ENCODE results near the gene C10orf105. TPM values are rescaled to one million over a fixed set of nuclear protein-coding genes. Genes with fewer than 3 reads are reported as not detected.

Gene C10orf105
- polyA plus RNA-seq, 6 donors from 2014 or later, result not detected

- no peak for DNase-seq
- Mint-ChIP-seq H3K36me3 (no peaks in the 10 kb centered on the region), H3K4me3 (no peak overlapping the region), H3K4me1 (peaks cover 0 to 12% (median 9%) of the 10 kb centered on the region in 3 donors), H3K9me3 (no peaks in the 10 kb centered on the region), H3K27me3 (peaks cover 0 to 9% (median 0%) of the 10 kb centered on the region in 3 donors), H3K27ac (peak overlapping the region in 1 of 6 donors; percentile 51)
- no peak for ATAC-seq (ENCODE audit: low read depth in 2 of 2)
Observed at GRCh38 chr10:71706216-71707121, 13.1 kb downstream of the C10orf105 start.

- Mint-ChIP-seq H3K36me3 (no peaks in the 10 kb centered on the region), H3K4me1 (peaks cover 0 to 12% (median 9%) of the 10 kb centered on the region in 3 donors), H3K4me3 (no peak overlapping the region), H3K27me3 (peaks cover 0 to 9% (median 0%) of the 10 kb centered on the region in 3 donors), H3K27ac (peak overlapping the region in 1 of 6 donors; percentile 51), H3K9me3 (no peaks in the 10 kb centered on the region)
- DNase-seq (no peak), ATAC-seq (ENCODE audit: low read depth in 2 of 2) (no peak)
Observed at GRCh38 chr10:71705582-71705981, 14.0 kb downstream of the C10orf105 start.

GRCh38 chr10:71704816-71705215 lies 14.8 kb downstream of the C10orf105 start:
- H3K36me3 Mint-ChIP-seq, result no peaks in the 10 kb centered on the region
- no peak for DNase-seq

GRCh38 chr10:71703577-71703976 lies 16.0 kb downstream of the C10orf105 start:
- no peaks in the 10 kb centered on the region for H3K9me3 Mint-ChIP-seq
- peaks cover under 1 to 10% (median 9%) of the 10 kb centered on the region in 3 donors for H3K4me1 Mint-ChIP-seq
- H3K36me3 Mint-ChIP-seq, result no peaks in the 10 kb centered on the region
- no peak for DNase-seq
- ATAC-seq (ENCODE audit: low read depth in 2 of 2), result no peak
- H3K27me3 Mint-ChIP-seq, result peaks cover 0 to 9% (median 0%) of the 10 kb centered on the region in 3 donors
- H3K4me3 Mint-ChIP-seq, result no peak overlapping the region
- peak overlapping the region in 1 of 6 donors; percentile 39 for H3K27ac Mint-ChIP-seq

More at GRCh38 chr10:71704816-71705215, 14.8 kb downstream of the C10orf105 start:
- Mint-ChIP-seq H3K4me1 (peaks cover 0 to 9% (median 9%) of the 10 kb centered on the region in 3 donors), H3K4me3 (no peak overlapping the region), H3K27ac (no peak overlapping the region), H3K27me3 (peaks cover 0 to 9% (median 0%) of the 10 kb centered on the region in 3 donors), H3K9me3 (no peaks in the 10 kb centered on the region)
- no peak for ATAC-seq (ENCODE audit: low read depth in 2 of 2)

- Mint-ChIP-seq H3K27ac (peak overlapping the region in 1 of 6 donors; percentile 47), H3K27me3 (peaks cover 0 to 9% (median 0%) of the 10 kb centered on the region in 3 donors), H3K36me3 (no peaks in the 10 kb centered on the region), H3K9me3 (no peaks in the 10 kb centered on the region), H3K4me3 (no peak overlapping the region), H3K4me1 (peaks cover 7 to 18% (median 12%) of the 10 kb centered on the region in 3 donors)
- ATAC-seq (ENCODE audit: low read depth in 2 of 2) (no peak), DNase-seq (no peak)
Observed at GRCh38 chr10:71701496-71702132, 18.0 kb downstream of the C10orf105 start.

- Mint-ChIP-seq H3K36me3 (no peaks in the 10 kb centered on the region), H3K4me1 (peaks cover 8 to 26% (median 15%) of the 10 kb centered on the region in 3 donors), H3K27me3 (peaks cover 0 to 9% (median 0%) of the 10 kb centered on the region in 3 donors), H3K9me3 (no peaks in the 10 kb centered on the region), H3K4me3 (peak overlapping the region in 1 of 8 donors; percentile 6), H3K27ac (no peak overlapping the region)
- no peak for DNase-seq
- no peak for ATAC-seq (ENCODE audit: low read depth in 2 of 2)
Observed at GRCh38 chr10:71700731-71701368, 18.7 kb downstream of the C10orf105 start.

GRCh38 chr10:71698737-71699136 lies 20.8 kb downstream of the C10orf105 start:
- Mint-ChIP-seq H3K9me3 (no peaks in the 10 kb centered on the region), H3K4me3 (peak overlapping the region in 2 of 8 donors; percentile 39 to 59), H3K27ac (peak overlapping the region in 2 of 6 donors; percentile 26 to 66), H3K36me3 (no peaks in the 10 kb centered on the region), H3K4me1 (peaks cover 24 to 47% (median 35%) of the 10 kb centered on the region in 3 donors), H3K27me3 (peaks cover 0 to 9% (median 0%) of the 10 kb centered on the region in 3 donors)
- no peak for DNase-seq
- ATAC-seq (ENCODE audit: low read depth in 2 of 2), result no peak

GRCh38 chr10:71697938-71698709 lies 21.5 kb downstream of the C10orf105 start:
- Mint-ChIP-seq H3K27me3 (peaks cover 0 to 5% (median 0%) of the 10 kb centered on the region in 3 donors), H3K4me3 (peak overlapping the region in 1 of 8 donors; percentile 39), H3K36me3 (no peaks in the 10 kb centered on the region), H3K27ac (peak overlapping the region in 3 of 6 donors; percentile 26 to 66 (median 54)), H3K4me1 (peaks cover 28 to 51% (median 38%) of the 10 kb centered on the region in 3 donors), H3K9me3 (no peaks in the 10 kb centered on the region)
- DNase-seq, result no peak
- ATAC-seq (ENCODE audit: low read depth in 2 of 2), result no peak

GRCh38 chr10:71696628-71697326 lies 22.8 kb downstream of the C10orf105 start:
- Mint-ChIP-seq H3K4me1 (peaks cover 28 to 51% (median 38%) of the 10 kb centered on the region in 3 donors), H3K4me3 (peak overlapping the region in 4 of 8 donors; percentile 15 to 64 (median 38))
- peak; percentile 53 for DNase-seq

GRCh38 chr10:71695502-71696476 lies 23.8 kb downstream of the C10orf105 start:
- Mint-ChIP-seq H3K27me3 (no peaks in the 10 kb centered on the region), H3K4me1 (peaks cover 28 to 51% (median 38%) of the 10 kb centered on the region in 3 donors), H3K9me3 (peaks cover 0 to 6% (median 1%) of the 10 kb centered on the region in 7 donors), H3K36me3 (no peaks in the 10 kb centered on the region), H3K4me3 (peak overlapping the region in 3 of 8 donors; percentile 24 to 64 (median 50)), H3K27ac (peak overlapping the region in 3 of 6 donors; percentile 26 to 83 (median 51))
- ATAC-seq (ENCODE audit: low read depth in 2 of 2), result no peak
- DNase-seq, result no peak

More at GRCh38 chr10:71696628-71697326, 22.8 kb downstream of the C10orf105 start:
- H3K27ac Mint-ChIP-seq, result no peak overlapping the region
- no peaks in the 10 kb centered on the region for H3K27me3 Mint-ChIP-seq
- peaks cover 0 to 2% (median 0%) of the 10 kb centered on the region in 7 donors for H3K9me3 Mint-ChIP-seq
- no peaks in the 10 kb centered on the region for H3K36me3 Mint-ChIP-seq
- ATAC-seq (ENCODE audit: low read depth in 2 of 2), result peak; percentile 13 to 29

GRCh38 chr10:71694567-71694968 lies 25.0 kb downstream of the C10orf105 start:
- peak overlapping the region; percentile 67 to 92 (median 84) for H3K27ac Mint-ChIP-seq
- peak overlapping the region; percentile 5 to 83 (median 59) for H3K4me3 Mint-ChIP-seq
- ATAC-seq (ENCODE audit: low read depth in 2 of 2) (peak; percentile 95 to 96), DNase-seq (peak; percentile 88)
- H3K27me3 Mint-ChIP-seq, result no peaks in the 10 kb centered on the region
- H3K4me1 Mint-ChIP-seq, result peaks cover 28 to 51% (median 38%) of the 10 kb centered on the region in 3 donors
- no peaks in the 10 kb centered on the region for H3K36me3 Mint-ChIP-seq
- H3K9me3 Mint-ChIP-seq, result peaks cover 0 to 6% (median 1%) of the 10 kb centered on the region in 7 donors

Measured in naive B cell (primary cell).